ENCODE results near the gene RNF10.

- TF ChIP-seq CTCF (IDR thresholded peaks at IDR 0.05), result no peak
- no peak for TF ChIP-seq POLR2A (IDR thresholded peaks at IDR 0.05)
Observed at GRCh38 chr12:120562906-120563305, 28.8 kb downstream of the RNF10 start.

Data from Peyer's patch (tissue), 4 donors.